H1 (cell line): Measurements from ENCODE around the gene TET1. TPM values are rescaled to one million over a fixed set of nuclear protein-coding genes. Genes with fewer than 3 reads are reported as not detected.

Experiments
- CTCF ChIA-PET: fragments of 300-600 bp; sonication (Branson Sonifier 250); formaldehyde crosslinking; loops from one replicate; lab custom pipeline; 2021; ENCODE audit not compliant: partially characterized antibody; lab: Charles Lee
- POLR2A ChIA-PET: fragments of 300-600 bp; sonication (Branson Sonifier 250); formaldehyde crosslinking; loops from one replicate; lab custom pipeline; 2021; ENCODE audit warnings: inconsistent platforms; ENCODE audit not compliant: partially characterized antibody; lab: Charles Lee
- DNase-seq, 2 experiments: peaks; one replicate each; pipeline versions ENCODE4 v3.0.0 to v3.0.0-alpha.2; 2010 to 2022; ENCODE audit warnings: low spot score in 2 of 2, low read depth in 1 of 2, mixed read lengths in 1 of 2
- FAIRE-seq: peaks from 2 replicates; lab custom pipeline; 2011; peaks lifted over from hg19 to GRCh38; lab: Jason Lieb, UNC
- H2AFZ ChIP-seq: 2 replicates; pipeline ENCODE4 v1.8.1; 2012; ENCODE audit warnings: low read length, inconsistent platforms
- H2AK5ac ChIP-seq: 2 replicates; pipeline ENCODE4 v1.6.1; 2013; ENCODE audit warnings: low read depth, low read length
- H2BK120ac ChIP-seq: replicated peaks from 2 replicates; pipeline ENCODE3; 2013; ENCODE audit warnings: low read depth, low read length, inconsistent platforms
- H2BK12ac ChIP-seq: 2 replicates; pipeline ENCODE4 v1.6.1; 2013; ENCODE audit warnings: low read depth, low read length
- H2BK15ac ChIP-seq: 2 replicates; pipeline ENCODE4 v1.6.1; 2013; ENCODE audit warnings: low read length
- H2BK20ac ChIP-seq: 2 replicates; pipeline ENCODE4 v1.6.1; 2013; ENCODE audit warnings: low read length
- H2BK5ac ChIP-seq: 2 replicates; pipeline ENCODE4 v1.6.1; 2013; ENCODE audit warnings: low read depth, low read length
- H3K14ac ChIP-seq: 2 replicates; pipeline ENCODE4 v1.6.1; 2013; ENCODE audit warnings: inconsistent platforms; ENCODE audit not compliant: insufficient read length
- H3K18ac ChIP-seq: 2 replicates; pipeline ENCODE4 v1.6.1; 2013; ENCODE audit warnings: low read length; ENCODE audit errors: extremely low read depth
- H3K23ac ChIP-seq: 2 replicates; pipeline ENCODE4 v1.6.1; 2013; ENCODE audit warnings: inconsistent platforms; ENCODE audit not compliant: insufficient read length
- H3K23me2 ChIP-seq: 2 replicates; pipeline ENCODE4 v1.6.1; 2013; ENCODE audit warnings: low read depth, low read length
- H3K27ac ChIP-seq: 2 replicates; pipeline ENCODE4 v1.6.1; 2011; ENCODE audit warnings: low read depth, low read length, inconsistent platforms
- H3K27me3 ChIP-seq, 4 experiments: replicated peaks in 1 of 4; 1 replicate in 1 of 4; 2 replicates in 3 of 4; pipeline versions ENCODE4 v1.6.1 to v1.8.1; 2011 to 2013; ENCODE audit warnings: low read length in 3 of 4, mild to moderate bottlenecking in 3 of 4, inconsistent platforms in 2 of 4, mixed read lengths in 2 of 4, moderate library complexity in 1 of 4; ENCODE audit not compliant: control insufficient read depth in 3 of 4, insufficient read depth in 3 of 4; ENCODE audit errors: extremely low read depth in 1 of 4
- H3K36me3 ChIP-seq, 4 experiments: 2 replicates each; pipeline versions ENCODE4 v1.6.1 to v1.8.1; 2011 to 2013; ENCODE audit warnings: mild to moderate bottlenecking in 4 of 4, low read length in 3 of 4, moderate library complexity in 2 of 4, control low read depth in 1 of 4, inconsistent platforms in 1 of 4; ENCODE audit not compliant: insufficient read depth in 4 of 4, control insufficient read depth in 2 of 4
- H3K4ac ChIP-seq: replicated peaks from 2 replicates; pipeline ENCODE3; 2013; ENCODE audit warnings: low read length, low read depth, mixed read lengths, inconsistent platforms; ENCODE audit not compliant: insufficient read length
- H3K4me1 ChIP-seq, 4 experiments: replicated peaks in 1 of 4; 1 replicate in 1 of 4; 2 replicates in 3 of 4; pipeline versions ENCODE4 v1.6.1 to v1.8.1; 2011 to 2013; ENCODE audit warnings: low read length in 3 of 4, inconsistent platforms in 2 of 4, mixed read lengths in 1 of 4; ENCODE audit not compliant: insufficient read depth in 4 of 4, control insufficient read depth in 3 of 4
- H3K4me2 ChIP-seq, 2 experiments: 2 replicates each; pipeline versions ENCODE4 v1.6.1 to v1.8.1; 2011 to 2013; ENCODE audit warnings: low read depth in 2 of 2, low read length in 2 of 2, control low read depth in 1 of 2, inconsistent platforms in 1 of 2, mild to moderate bottlenecking in 1 of 2; ENCODE audit not compliant: insufficient read depth in 1 of 2
- H3K4me3 ChIP-seq, 4 experiments: fragments of 200-600, 300-600 bp in 1 of 4; sonication (generic), shearing (Covaris generic), sonication (Bioruptor Twin) in 1 of 4; 2 replicates each; pipeline versions ENCODE4 v1.5.1 to v1.8.1; 2011 to 2016; ENCODE audit warnings: low read length in 4 of 4, low read depth in 3 of 4, control low read depth in 2 of 4, inconsistent platforms in 2 of 4, mild to moderate bottlenecking in 2 of 4, mixed read lengths in 1 of 4, moderate library complexity in 1 of 4; ENCODE audit not compliant: insufficient read depth in 2 of 4; ENCODE audit errors: extremely low read depth in 1 of 4
- H3K56ac ChIP-seq: replicated peaks from 2 replicates; pipeline ENCODE3; 2013; ENCODE audit warnings: low read depth, mild to moderate bottlenecking, mixed read lengths, low read length, inconsistent platforms; ENCODE audit not compliant: insufficient read length
- H3K79me1 ChIP-seq: 2 replicates; pipeline ENCODE4 v1.6.1; 2013; ENCODE audit warnings: low read depth, low read length, control low read depth
- H3K79me2 ChIP-seq, 2 experiments: 2 replicates each; pipeline versions ENCODE4 v1.6.1 to v1.8.1; 2012 to 2013; ENCODE audit warnings: low read length in 2 of 2, mild to moderate bottlenecking in 2 of 2, inconsistent platforms in 1 of 2; ENCODE audit not compliant: insufficient read depth in 2 of 2, control insufficient read depth in 1 of 2
- H3K9ac ChIP-seq, 4 experiments: replicated peaks in 1 of 4; 1 replicate in 1 of 4; 2 replicates in 3 of 4; pipeline versions ENCODE4 v1.6.1 to v1.8.1; 2011 to 2013; ENCODE audit warnings: low read depth in 3 of 4, low read length in 3 of 4, control low read depth in 2 of 4, mild to moderate bottlenecking in 2 of 4, moderate library complexity in 2 of 4, inconsistent platforms in 1 of 4; ENCODE audit errors: extremely low read depth in 1 of 4
- H3K9me3 ChIP-seq, 2 experiments: 2 replicates each; pipeline versions ENCODE4 v1.6.1 to v1.8.1; 2012 to 2013; ENCODE audit warnings: mild to moderate bottlenecking in 2 of 2, moderate library complexity in 2 of 2, control low read depth in 1 of 2, inconsistent platforms in 1 of 2, low read depth in 1 of 2, low read length in 1 of 2, mixed read lengths in 1 of 2; ENCODE audit not compliant: insufficient read depth in 2 of 2
- H4K20me1 ChIP-seq, 2 experiments: replicated peaks in 1 of 2; 2 replicates each; pipeline versions ENCODE3 to v1.8.1; 2011 to 2013; ENCODE audit warnings: inconsistent platforms in 2 of 2, low read length in 2 of 2, mild to moderate bottlenecking in 1 of 2; ENCODE audit not compliant: insufficient read depth in 2 of 2, control insufficient read depth in 1 of 2
- H4K5ac ChIP-seq: 2 replicates; pipeline ENCODE4 v1.6.1; 2013; ENCODE audit warnings: low read length, low read depth, mixed read lengths, inconsistent platforms; ENCODE audit not compliant: insufficient read length
- H4K8ac ChIP-seq: 2 replicates; pipeline ENCODE4 v1.8.0; 2013; ENCODE audit warnings: mild to moderate bottlenecking, moderate library complexity, low read length, inconsistent platforms; ENCODE audit not compliant: insufficient read depth; ENCODE audit errors: extremely low read depth
- H4K91ac ChIP-seq: replicated peaks from 2 replicates; pipeline ENCODE3; 2013; ENCODE audit warnings: low read length, mixed read lengths, inconsistent platforms; ENCODE audit not compliant: insufficient read length
- BACH1 ChIP-seq: IDR thresholded peaks from 2 replicates; pipeline ENCODE4 v1.6.1; 2012; ENCODE audit warnings: low read length, improper control_type of control experiment
- CHD1 ChIP-seq: IDR thresholded peaks from 2 replicates; pipeline ENCODE4 v1.6.1; 2012; ENCODE audit warnings: low read depth, low read length, improper control_type of control experiment
- FOSL1 ChIP-seq: IDR thresholded peaks from 2 replicates; pipeline ENCODE4 v1.6.1; 2011; ENCODE audit warnings: mild to moderate bottlenecking, low read depth, low read length, moderate library complexity; ENCODE audit not compliant: insufficient read depth
- HDAC6 ChIP-seq: IDR thresholded peaks from one replicate; pipeline ENCODE4 v1.7.1; 2012; ENCODE audit warnings: low read depth, mild to moderate bottlenecking, inconsistent platforms, low read length, moderate library complexity
- NANOG ChIP-seq: IDR thresholded peaks from 2 replicates; pipeline ENCODE4 v1.6.1; 2011; ENCODE audit warnings: low read length, low read depth, mild to moderate bottlenecking, inconsistent platforms; ENCODE audit not compliant: insufficient read depth, poor library complexity, severe bottlenecking
- NRF1 ChIP-seq: IDR thresholded peaks from 2 replicates; pipeline ENCODE4 v1.6.1; 2011; ENCODE audit warnings: mild to moderate bottlenecking, low read depth, low read length, improper control_type of control experiment
- SIN3A ChIP-seq, 2 experiments: IDR thresholded peaks in 1 of 2; conservative IDR thresholded peaks in 1 of 2; 2 replicates each; pipeline ENCODE4 v1.6.1; 2011 to 2012; ENCODE audit warnings: low read length in 2 of 2, improper control_type of control experiment in 1 of 2, low read depth in 1 of 2, mild to moderate bottlenecking in 1 of 2
- WGBS, 2 experiments: shearing (Covaris generic) in 1 of 2; methylation state at CpG; one replicate each; pipeline versions ENCODE4 v1.1.6 to v1.1.7; 2013 to 2015; ENCODE audit warnings: low lambda C conversion rate in 2 of 2, mixed read lengths in 2 of 2, inconsistent platforms in 1 of 2, low coverage in 1 of 2, missing lambda C conversion rate in 1 of 2; ENCODE audit not compliant: insufficient replicate concordance in 2 of 2, insufficient coverage in 1 of 2, insufficient read length in 1 of 2; ENCODE audit errors: extremely low coverage in 1 of 2, missing lambda C conversion rate in 1 of 2; 5-methylcytosine and 5-hydroxymethylcytosine counted together
- polyA plus RNA-seq, 7 experiments: library from polyadenylated mRNA; depleted of rRNA in 3 of 7; stranded (reverse) in 5 of 7; unstranded in 2 of 7; fragments of >200 nt in 5 of 7; fragments of 200-250 nt in 2 of 7; gene quantifications; 1 replicate in 5 of 7; 2 replicates in 1 of 7; 4 replicates in 1 of 7; pipeline versions ENCODE4 v1.2.1 to v1.2.3, GENCODE V29; 2011 to 2013; ENCODE audit warnings: missing spikeins in 2 of 7, mixed read lengths in 2 of 7
- total RNA-seq: library from RNA; stranded (reverse); fragmentation: NEBNext Ultra II Directional; extraction: Animal tissue kit (Norgen Biotek cat#: 25700); gene quantifications from 2 replicates; pipeline ENCODE4 v1.2.1, GENCODE V29; 2021

TET1 gene
- total and polyA plus RNA-seq, 2 of the 8 experiments (the other 6 are each of a cell fraction or from before 2014, with no cell fraction given), result 15.2 to 69.3 TPM

DNA sequence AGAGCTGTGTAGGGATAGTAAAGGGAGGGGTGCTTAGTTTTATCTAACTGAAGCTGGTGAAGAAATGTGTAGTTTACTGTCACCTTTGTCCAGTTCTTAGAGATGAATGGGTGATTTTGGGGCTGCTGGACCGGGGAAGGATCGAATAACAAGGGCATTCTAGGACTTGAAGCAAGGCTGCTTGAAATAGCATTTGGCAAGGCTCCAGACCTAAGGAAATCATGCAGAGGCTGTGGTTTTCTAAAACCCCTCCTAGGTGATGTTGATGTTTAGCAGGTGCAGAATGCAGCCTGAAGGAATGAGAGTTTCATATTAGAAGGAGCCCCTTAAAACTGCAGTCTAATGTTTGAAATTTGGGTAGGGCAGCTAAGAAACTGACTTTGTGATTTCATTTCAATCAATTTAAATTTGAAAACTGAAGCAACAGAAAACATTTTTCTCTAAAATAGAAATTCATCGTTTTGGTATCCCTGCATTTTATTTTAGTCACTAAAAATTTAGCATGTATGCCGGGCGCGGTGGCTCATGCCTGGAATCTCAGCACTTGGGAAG is 68.5 kb downstream of the TET1 start:
- Histone ChIP-seq H2BK20ac (no peak overlapping the region), H4K91ac (no peak overlapping the region), H3K27me3 (no peaks in the 10 kb centered on the region), H3K4ac (no peak overlapping the region), H3K79me1 (no peaks in the 10 kb centered on the region; the same call in 1 of the 2 replicates), H4K5ac (no peak overlapping the region), H3K9me3 (no peaks in the 10 kb centered on the region), H3K14ac (no peak overlapping the region), H3K23ac (no peak overlapping the region), H3K4me3 (no peak overlapping the region), H3K23me2 (no peaks in the 10 kb centered on the region), H2AK5ac (no peak overlapping the region), H4K20me1 (no peaks in the 10 kb centered on the region), H3K4me2 (no peak overlapping the region), H3K4me1 (no peaks in the 10 kb centered on the region), H3K9ac (no peak overlapping the region), H2BK12ac (no peak overlapping the region), H2BK15ac (no peak overlapping the region), H3K79me2 (peaks cover 0 to 31% of the 10 kb centered on the region in 2 experiments; a peak in 2 of 4 replicates), H3K18ac (no peak overlapping the region), H3K36me3 (peaks cover 0 to 2% (median 0%) of the 10 kb centered on the region in 4 experiments; a peak in 2 of 8 replicates), H4K8ac (no peak overlapping the region), H2BK5ac (no peak overlapping the region), H3K27ac (no peak overlapping the region), H2AFZ (no peak overlapping the region), H3K56ac (no peak overlapping the region), H2BK120ac (no peak overlapping the region)
- POLR2A ChIA-PET, result no interaction called here
- no peak for TF ChIP-seq NRF1
- no peak for TF ChIP-seq CHD1
- no peak for TF ChIP-seq HDAC6
- TF ChIP-seq SIN3A (conservative IDR thresholded peaks at IDR 0.05 in 1 of 2, IDR thresholded peaks at IDR 0.05 in 1 of 2; ENCODE audit: low read depth in 1 of 2, low read length in 2 of 2), result no peak
- no peak for TF ChIP-seq NANOG
- no peak for TF ChIP-seq BACH1
- no peak for TF ChIP-seq FOSL1
- DNase-seq, result no peak
- no peak for FAIRE-seq
- WGBS, 2 experiments, result 96% methylated on average over 5 of the region's 6 CpGs; no CpG with 5 or more reads in 1 of the 2 experiments
- CTCF ChIA-PET, result interaction anchor here (0.8 to 0.9 kb wide), 2 partner anchors 14 to 268 kb away, joined by 3 read pairs; no protein-coding TSS in a partner anchor
